Peyer's patch (tissue), 4 donors: ENCODE measurements around the gene CAT.

Experiments
- POLR2A ChIP-seq, 2 donors: fragments of 450-650 bp; IDR thresholded peaks; one replicate each; pipeline ENCODE4 v1.5.1; 2017; ENCODE audit warnings: antibody characterized with exemption in 2 of 2, mild to moderate bottlenecking in 2 of 2, moderate library complexity in 2 of 2
- TF ChIP-seq, protein P1 (sequence below), 6 experiments: fragments of 450-650 bp in 4 of 6; fragments of 200-600 bp in 2 of 6; sonication (generic) in 1 of 6; IDR thresholded peaks; one replicate each; pipeline ENCODE4 v1.5.1; 2017 to 2019; ENCODE audit warnings: antibody characterized with exemption in 6 of 6, mild to moderate bottlenecking in 3 of 6, moderate library complexity in 1 of 6

DNA sequence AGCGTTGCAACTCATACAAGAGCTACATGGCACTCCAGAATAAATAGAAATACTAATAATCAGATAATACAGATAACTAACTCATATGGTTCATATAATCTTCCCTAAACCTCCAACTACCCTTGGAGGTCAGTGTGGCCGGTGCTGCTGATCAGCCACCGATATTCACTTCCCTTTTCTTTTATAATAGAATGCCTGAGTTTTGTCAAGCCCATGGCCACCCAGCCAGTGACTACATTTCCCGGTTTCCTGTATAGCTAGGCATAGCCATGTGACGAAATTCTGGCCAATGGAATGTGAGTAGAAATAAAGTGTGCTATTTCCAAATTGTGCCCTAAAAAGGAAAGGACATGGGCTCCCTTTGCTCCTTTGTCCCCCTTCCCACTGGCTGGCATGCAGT is 5.9 kb upstream of the CAT start:
- TF ChIP-seq, protein P1, sequence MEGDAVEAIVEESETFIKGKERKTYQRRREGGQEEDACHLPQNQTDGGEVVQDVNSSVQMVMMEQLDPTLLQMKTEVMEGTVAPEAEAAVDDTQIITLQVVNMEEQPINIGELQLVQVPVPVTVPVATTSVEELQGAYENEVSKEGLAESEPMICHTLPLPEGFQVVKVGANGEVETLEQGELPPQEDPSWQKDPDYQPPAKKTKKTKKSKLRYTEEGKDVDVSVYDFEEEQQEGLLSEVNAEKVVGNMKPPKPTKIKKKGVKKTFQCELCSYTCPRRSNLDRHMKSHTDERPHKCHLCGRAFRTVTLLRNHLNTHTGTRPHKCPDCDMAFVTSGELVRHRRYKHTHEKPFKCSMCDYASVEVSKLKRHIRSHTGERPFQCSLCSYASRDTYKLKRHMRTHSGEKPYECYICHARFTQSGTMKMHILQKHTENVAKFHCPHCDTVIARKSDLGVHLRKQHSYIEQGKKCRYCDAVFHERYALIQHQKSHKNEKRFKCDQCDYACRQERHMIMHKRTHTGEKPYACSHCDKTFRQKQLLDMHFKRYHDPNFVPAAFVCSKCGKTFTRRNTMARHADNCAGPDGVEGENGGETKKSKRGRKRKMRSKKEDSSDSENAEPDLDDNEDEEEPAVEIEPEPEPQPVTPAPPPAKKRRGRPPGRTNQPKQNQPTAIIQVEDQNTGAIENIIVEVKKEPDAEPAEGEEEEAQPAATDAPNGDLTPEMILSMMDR (IDR thresholded peaks at IDR 0.05): no peak
- no peak for TF ChIP-seq POLR2A (IDR thresholded peaks at IDR 0.05)
